Measurements from ENCODE around the gene ZRANB3. TPM values are rescaled to one million over a fixed set of nuclear protein-coding genes. Genes with fewer than 3 reads are reported as not detected.
"Not testable (repeated sequence)": the region's sequence is repeated elsewhere in the genome, so short reads cannot be mapped to it uniquely, and the experiment has no call there.

The ZRANB3 gene
- total RNA-seq, 1 experiment from 2014 or later, result 17.1 TPM

DNA sequence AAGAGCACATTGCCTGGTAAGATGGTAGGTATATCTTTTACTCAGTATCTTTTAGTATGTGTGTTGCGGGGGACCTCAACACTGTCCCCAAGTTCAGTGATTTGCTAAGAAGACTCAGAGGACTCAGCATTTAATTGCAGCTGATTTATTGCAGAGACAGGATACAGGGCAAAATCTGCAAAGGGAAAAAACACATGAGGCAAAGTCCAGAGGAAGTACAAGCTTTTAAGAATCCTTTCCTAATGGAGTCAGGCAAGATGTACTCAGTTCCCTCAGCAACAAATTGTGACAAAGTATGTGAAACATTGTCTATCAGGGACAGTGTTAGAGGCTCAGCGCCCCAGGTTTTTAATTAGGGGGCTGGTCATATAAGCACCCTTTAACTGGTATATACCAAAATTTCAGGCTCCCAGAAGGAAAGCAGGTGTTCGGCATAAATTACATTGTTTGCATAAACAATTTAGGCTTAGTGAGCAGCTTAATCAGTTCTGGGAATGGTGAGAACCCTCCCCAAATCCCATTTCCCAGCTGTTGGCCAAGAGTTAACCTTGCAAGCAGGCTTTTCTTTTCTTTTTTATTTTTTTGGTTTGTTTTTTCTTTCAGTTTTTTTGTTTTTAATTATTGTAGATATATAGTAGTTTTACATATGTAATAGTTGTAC is 437.2 kb downstream of the ZRANB3 start:
- Histone ChIP-seq H3K36me3 (ENCODE audit: insufficient read depth, low read length, poor library complexity, severe bottlenecking) (peaks cover 5% of the 10 kb centered on the region), H3K9me3 (ENCODE audit: low read depth, low read length, poor library complexity, severe bottlenecking) (no peaks in the 10 kb centered on the region), H3K4me1 (ENCODE audit: insufficient read depth, low read length, poor library complexity, severe bottlenecking) (no peaks in the 10 kb centered on the region), H3K27me3 (replicated peaks; ENCODE audit: insufficient read depth, low read depth, low read length, poor library complexity) (no peaks in the 10 kb centered on the region), H3K4me3 (ENCODE audit: low read depth, low read length, poor library complexity, severe bottlenecking) (no peak overlapping the region), H3K27ac (ENCODE audit: low read depth, low read length, poor library complexity, severe bottlenecking) (no peak overlapping the region)
- intact Hi-C loops (cut with micrococcal nuclease; ENCODE audit: unreplicated experiment), result no loop called here
- ChIA-PET CTCF (no interaction called here), POLR2A (ENCODE audit: low non-redundant PET) (no interaction called here)
- TF ChIP-seq, protein P1, sequence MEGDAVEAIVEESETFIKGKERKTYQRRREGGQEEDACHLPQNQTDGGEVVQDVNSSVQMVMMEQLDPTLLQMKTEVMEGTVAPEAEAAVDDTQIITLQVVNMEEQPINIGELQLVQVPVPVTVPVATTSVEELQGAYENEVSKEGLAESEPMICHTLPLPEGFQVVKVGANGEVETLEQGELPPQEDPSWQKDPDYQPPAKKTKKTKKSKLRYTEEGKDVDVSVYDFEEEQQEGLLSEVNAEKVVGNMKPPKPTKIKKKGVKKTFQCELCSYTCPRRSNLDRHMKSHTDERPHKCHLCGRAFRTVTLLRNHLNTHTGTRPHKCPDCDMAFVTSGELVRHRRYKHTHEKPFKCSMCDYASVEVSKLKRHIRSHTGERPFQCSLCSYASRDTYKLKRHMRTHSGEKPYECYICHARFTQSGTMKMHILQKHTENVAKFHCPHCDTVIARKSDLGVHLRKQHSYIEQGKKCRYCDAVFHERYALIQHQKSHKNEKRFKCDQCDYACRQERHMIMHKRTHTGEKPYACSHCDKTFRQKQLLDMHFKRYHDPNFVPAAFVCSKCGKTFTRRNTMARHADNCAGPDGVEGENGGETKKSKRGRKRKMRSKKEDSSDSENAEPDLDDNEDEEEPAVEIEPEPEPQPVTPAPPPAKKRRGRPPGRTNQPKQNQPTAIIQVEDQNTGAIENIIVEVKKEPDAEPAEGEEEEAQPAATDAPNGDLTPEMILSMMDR (conservative IDR thresholded peaks at IDR 0.05; ENCODE audit: low read depth, low read length), result no peak
- no peak for TF ChIP-seq EZH2 (IDR thresholded peaks at IDR 0.05; ENCODE audit: borderline replicate concordance, low read depth, low read length, poor library complexity, severe bottlenecking)
- BruUV-seq (replicated peaks), result no TSS peak
- no peak for DNase-seq (ENCODE audit: low spot score)

DNA sequence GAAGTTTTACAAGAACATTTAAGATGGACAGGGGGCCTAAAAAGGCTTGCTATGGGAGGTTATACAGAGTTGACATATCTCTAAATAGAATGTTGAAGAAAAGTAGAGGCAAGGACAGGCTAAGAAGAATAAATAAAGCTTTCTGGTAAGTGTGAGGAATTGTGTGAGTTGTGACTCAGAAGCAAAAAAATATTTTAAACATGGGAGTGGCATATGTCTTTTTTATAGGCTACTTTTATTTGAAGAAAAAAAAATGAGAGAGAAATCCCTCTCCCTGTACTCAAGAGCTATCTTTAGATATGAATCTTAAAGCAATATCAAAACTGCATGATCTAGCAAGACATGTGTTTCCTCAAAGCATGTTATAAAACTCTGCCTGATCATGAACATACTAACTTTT is 437.8 kb downstream of the ZRANB3 start:
- no peak overlapping the region for H3K27ac ChIP-seq (ENCODE audit: low read depth, low read length, poor library complexity, severe bottlenecking)

DNA sequence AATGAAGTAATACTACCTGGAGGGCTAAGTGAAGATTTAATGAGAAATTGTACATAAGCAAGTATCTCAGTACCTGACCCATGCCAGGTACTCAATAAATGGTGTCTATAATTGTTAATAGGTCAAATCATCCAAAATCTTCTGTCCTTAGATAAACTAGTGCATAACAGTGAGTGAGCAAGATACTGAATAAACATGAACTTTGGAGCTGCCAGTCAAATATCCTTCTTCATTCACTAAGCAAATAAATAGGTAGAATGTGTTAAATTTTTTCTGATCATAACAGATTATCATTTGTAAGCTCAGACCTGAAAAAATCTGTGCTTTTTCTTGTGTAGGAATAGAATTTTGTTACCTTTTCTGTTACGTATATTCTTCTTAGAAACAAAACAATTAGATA is 439.3 kb downstream of the ZRANB3 start:
- no TSS peak for BruUV-seq (replicated peaks)
- Histone ChIP-seq H3K27ac (ENCODE audit: low read depth, low read length, poor library complexity, severe bottlenecking) (no peak overlapping the region), H3K4me3 (ENCODE audit: low read depth, low read length, poor library complexity, severe bottlenecking) (no peak overlapping the region), H3K4me1 (ENCODE audit: insufficient read depth, low read length, poor library complexity, severe bottlenecking) (no peaks in the 10 kb centered on the region), H3K9me3 (ENCODE audit: low read depth, low read length, poor library complexity, severe bottlenecking) (no peaks in the 10 kb centered on the region), H3K27me3 (replicated peaks; ENCODE audit: insufficient read depth, low read depth, low read length, poor library complexity) (no peaks in the 10 kb centered on the region), H3K36me3 (ENCODE audit: insufficient read depth, low read length, poor library complexity, severe bottlenecking) (peaks cover 5% of the 10 kb centered on the region)
- intact Hi-C loops (cut with micrococcal nuclease; ENCODE audit: unreplicated experiment), result no loop called here
- ChIA-PET CTCF (no interaction called here), POLR2A (ENCODE audit: low non-redundant PET) (no interaction called here)
- TF ChIP-seq, protein P1 (conservative IDR thresholded peaks at IDR 0.05; ENCODE audit: low read depth, low read length), result no peak
- no peak for TF ChIP-seq EZH2 (IDR thresholded peaks at IDR 0.05; ENCODE audit: borderline replicate concordance, low read depth, low read length, poor library complexity, severe bottlenecking)
- DNase-seq (ENCODE audit: low spot score), result no peak

More for the DNA sequence above, 437.8 kb downstream of the ZRANB3 start:
- BruUV-seq (replicated peaks), result no TSS peak
- ChIA-PET CTCF (no interaction called here), POLR2A (ENCODE audit: low non-redundant PET) (no interaction called here)
- DNase-seq (ENCODE audit: low spot score), result no peak
- H3K36me3 ChIP-seq (ENCODE audit: insufficient read depth, low read length, poor library complexity, severe bottlenecking), result peaks cover 5% of the 10 kb centered on the region
- no peaks in the 10 kb centered on the region for H3K4me1 ChIP-seq (ENCODE audit: insufficient read depth, low read length, poor library complexity, severe bottlenecking)
- no peaks in the 10 kb centered on the region for H3K9me3 ChIP-seq (ENCODE audit: low read depth, low read length, poor library complexity, severe bottlenecking)
- H3K27me3 ChIP-seq (replicated peaks; ENCODE audit: insufficient read depth, low read depth, low read length, poor library complexity), result no peaks in the 10 kb centered on the region
- intact Hi-C loops (cut with micrococcal nuclease; ENCODE audit: unreplicated experiment), result no loop called here
- TF ChIP-seq, protein P1 (conservative IDR thresholded peaks at IDR 0.05; ENCODE audit: low read depth, low read length), result no peak
- TF ChIP-seq EZH2 (IDR thresholded peaks at IDR 0.05; ENCODE audit: borderline replicate concordance, low read depth, low read length, poor library complexity, severe bottlenecking), result no peak
- no peak overlapping the region for H3K4me3 ChIP-seq (ENCODE audit: low read depth, low read length, poor library complexity, severe bottlenecking)

DNA sequence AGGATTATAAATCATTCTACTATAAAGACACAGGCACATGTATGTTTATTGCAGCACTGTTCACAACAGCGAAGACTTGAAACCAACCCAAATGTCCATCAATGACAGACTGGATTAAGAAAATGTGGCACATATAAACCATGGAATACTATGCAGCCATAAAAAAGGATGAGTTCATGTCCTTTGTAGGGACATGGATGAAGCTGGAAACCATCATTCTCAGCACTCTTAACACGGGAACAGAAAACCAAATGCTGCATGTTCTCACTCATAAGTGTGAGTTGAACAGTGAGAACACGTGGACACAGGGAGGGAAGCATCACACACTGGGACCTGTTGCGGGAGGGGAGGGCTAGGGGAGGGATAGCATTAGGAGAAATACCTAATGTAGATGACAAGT is 441.4 kb downstream of the ZRANB3 start:
- intact Hi-C loops (cut with micrococcal nuclease; ENCODE audit: unreplicated experiment), result not testable (repeated sequence)

More for the DNA sequence above, 441.4 kb downstream of the ZRANB3 start:
- H3K27me3 ChIP-seq (replicated peaks; ENCODE audit: insufficient read depth, low read depth, low read length, poor library complexity); H3K4me1 ChIP-seq (ENCODE audit: insufficient read depth, low read length, poor library complexity, severe bottlenecking); POLR2A ChIA-PET (ENCODE audit: low non-redundant PET); DNase-seq (ENCODE audit: low spot score); BruUV-seq (replicated peaks); H3K4me3 ChIP-seq (ENCODE audit: low read depth, low read length, poor library complexity, severe bottlenecking); CTCF ChIA-PET; H3K36me3 ChIP-seq (ENCODE audit: insufficient read depth, low read length, poor library complexity, severe bottlenecking); H3K9me3 ChIP-seq (ENCODE audit: low read depth, low read length, poor library complexity, severe bottlenecking); H3K27ac ChIP-seq (ENCODE audit: low read depth, low read length, poor library complexity, severe bottlenecking): not testable (repeated sequence)

All from A673 (cell line).